Adrenal gland (tissue), 12 donors: Measurements from ENCODE around the gene PDIA2. TPM values are rescaled to one million over a fixed set of nuclear protein-coding genes. Genes with fewer than 3 reads are reported as not detected.

Source experiments
- DNase-seq, 7 donors: peaks; one replicate each; pipeline ENCODE4 v3.0.0-alpha.2; 2019 to 2020
- H3K27ac ChIP-seq, 5 donors: fragments of 200-600 bp; sonication (generic) in 4 of 5; 1 replicate in 3 of 5; 2 replicates in 2 of 5; pipeline versions ENCODE4 v1.5.1 to v1.8.0; 2016 to 2020; ENCODE audit warnings: mild to moderate bottlenecking in 1 of 5
- H3K27me3 ChIP-seq: fragments of 200-600 bp; 2 replicates; pipeline ENCODE4 v1.8.0; 2021
- H3K36me3 ChIP-seq, 2 donors: fragments of 200-600 bp; replicated peaks in 1 of 2; 1 replicate in 1 of 2; 2 replicates in 1 of 2; pipeline versions ENCODE4 v1.5.1 to v1.8.0; 2018 to 2022
- H3K4me1 ChIP-seq, 2 donors: fragments of 200-600 bp; replicated peaks in 1 of 2; 1 replicate in 1 of 2; 2 replicates in 1 of 2; pipeline versions ENCODE4 v1.5.1 to v1.8.0; 2018 to 2021
- H3K4me3 ChIP-seq, 4 donors: fragments of 200-600 bp; sonication (generic) in 3 of 4; one replicate each; pipeline ENCODE4 v1.5.1; 2016 to 2018
- H3K9me3 ChIP-seq, 3 donors: fragments of 200-600 bp; sonication (generic) in 1 of 3; replicated peaks in 1 of 3; 1 replicate in 2 of 3; 2 replicates in 1 of 3; pipeline versions ENCODE4 v1.5.1 to v1.8.0; 2016 to 2021
- POLR2A ChIP-seq, 2 donors: fragments of 450-650 bp; IDR thresholded peaks; one replicate each; pipeline ENCODE4 v1.6.1; 2017; ENCODE audit warnings: antibody characterized with exemption in 2 of 2, mild to moderate bottlenecking in 2 of 2, moderate library complexity in 1 of 2
- WGBS, 4 donors: extraction: QIAGEN DNeasy Blood & Tissue Kit in 2 of 4; methylation state at CpG; one replicate each; pipeline versions ENCODE4 v1.1.5 to v1.1.7; 2013 to 2017; 5-methylcytosine and 5-hydroxymethylcytosine counted together
- intact Hi-C, 2 donors: fragments of 100-400 bp; cut with DNase I; formaldehyde crosslinking; loops; one replicate each; pipeline versions ENCODE4 v1.14.1 to v1.15.0; 2022 to 2023
- polyA plus RNA-seq, 3 donors: library from polyadenylated mRNA; stranded (reverse); fragments of 200-250 nt in 2 of 3; fragments of 350-450 nt in 1 of 3; fragmentation: Illumina TruSeq in 1 of 3; extraction: RNeasy Lipid Tissue Mini Kit (QIAGEN cat#74804) in 1 of 3; gene quantifications; one replicate each; pipeline ENCODE4 v1.2.3, GENCODE V29; 2013 to 2014
- total RNA-seq, 9 donors: library from RNA; depleted of rRNA in 4 of 9; stranded (reverse); fragments of >200 nt in 4 of 9; fragments of 120-200 nt in 1 of 9; fragmentation: NEBNext Ultra II Directional in 1 of 9; extraction: Animal tissue kit (Norgen Biotek cat#: 25700) in 1 of 9; gene quantifications; one replicate each; pipeline versions ENCODE4 v1.1.0 to v1.2.4, GENCODE V29; 2013 to 2023
- TF ChIP-seq, protein P1 (sequence below), 6 experiments: fragments of 450-650 bp in 4 of 6; fragments of 200-600 bp in 2 of 6; sonication (generic) in 1 of 6; IDR thresholded peaks; 1 replicate in 5 of 6; 2 replicates in 1 of 6; pipeline versions ENCODE4 v1.5.1 to v1.8.0; 2016 to 2021; ENCODE audit warnings: antibody characterized with exemption in 6 of 6, mild to moderate bottlenecking in 2 of 6, moderate library complexity in 1 of 6
- donor health status: healthy with polysubstance abuse.
- donor health status: Bipolar disorder and iron deficiency.
- donor health status: DM: yes; HTN: yes; CAD: no.
- donor health status: DM: no; HTN: no; CAD: no.
- donor health status: DM: no; HTN: no; CAD: no.
- donor health status: DM: yes; HTN: yes; CAD: no.

PDIA2 gene
- total and polyA plus RNA-seq, 12 donors, result 0.28 to 9.7 (median 0.86) TPM; not detected in 4

DNA sequence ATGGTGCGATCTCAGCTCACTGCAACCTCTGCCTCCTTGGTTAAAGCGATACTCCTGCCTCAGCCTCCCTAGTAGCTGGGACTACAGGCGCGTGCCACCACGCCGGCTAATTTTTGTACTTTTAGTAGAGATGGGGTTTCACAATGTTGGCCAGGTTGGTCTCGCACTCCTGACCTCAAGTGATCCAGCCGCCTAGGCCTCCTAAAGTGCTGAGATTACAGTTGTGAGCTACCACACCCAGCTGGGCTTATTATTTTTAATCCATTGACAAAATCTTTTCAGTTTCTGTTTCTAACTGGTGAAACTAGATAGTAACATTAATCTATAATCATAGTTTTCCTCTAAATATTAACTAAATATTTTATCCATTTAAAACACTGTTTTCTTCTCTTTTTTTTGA lies 42.4 kb upstream of the PDIA2 start:
- WGBS, 4 donors, result 91 to 94% (median 93%) methylated on average over 8 of the region's 8 CpGs
- Histone ChIP-seq H3K4me3 (no peak overlapping the region), H3K27me3 (no peaks in the 10 kb centered on the region), H3K27ac (no peak overlapping the region), H3K4me1 (peaks cover 3 to 4% of the 10 kb centered on the region in 2 donors), H3K9me3 (no peaks in the 10 kb centered on the region), H3K36me3 (no peaks in the 10 kb centered on the region)
- DNase-seq, result no peak
- intact Hi-C loops, result no loop called here
- TF ChIP-seq, protein P1, sequence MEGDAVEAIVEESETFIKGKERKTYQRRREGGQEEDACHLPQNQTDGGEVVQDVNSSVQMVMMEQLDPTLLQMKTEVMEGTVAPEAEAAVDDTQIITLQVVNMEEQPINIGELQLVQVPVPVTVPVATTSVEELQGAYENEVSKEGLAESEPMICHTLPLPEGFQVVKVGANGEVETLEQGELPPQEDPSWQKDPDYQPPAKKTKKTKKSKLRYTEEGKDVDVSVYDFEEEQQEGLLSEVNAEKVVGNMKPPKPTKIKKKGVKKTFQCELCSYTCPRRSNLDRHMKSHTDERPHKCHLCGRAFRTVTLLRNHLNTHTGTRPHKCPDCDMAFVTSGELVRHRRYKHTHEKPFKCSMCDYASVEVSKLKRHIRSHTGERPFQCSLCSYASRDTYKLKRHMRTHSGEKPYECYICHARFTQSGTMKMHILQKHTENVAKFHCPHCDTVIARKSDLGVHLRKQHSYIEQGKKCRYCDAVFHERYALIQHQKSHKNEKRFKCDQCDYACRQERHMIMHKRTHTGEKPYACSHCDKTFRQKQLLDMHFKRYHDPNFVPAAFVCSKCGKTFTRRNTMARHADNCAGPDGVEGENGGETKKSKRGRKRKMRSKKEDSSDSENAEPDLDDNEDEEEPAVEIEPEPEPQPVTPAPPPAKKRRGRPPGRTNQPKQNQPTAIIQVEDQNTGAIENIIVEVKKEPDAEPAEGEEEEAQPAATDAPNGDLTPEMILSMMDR (IDR thresholded peaks at IDR 0.05), result no peak
- TF ChIP-seq POLR2A (IDR thresholded peaks at IDR 0.05), result no peak

- Histone ChIP-seq H3K27ac (no peak overlapping the region), H3K4me1 (no peaks in the 10 kb centered on the region), H3K36me3 (no peaks in the 10 kb centered on the region), H3K4me3 (no peak overlapping the region), H3K27me3 (no peaks in the 10 kb centered on the region), H3K9me3 (no peaks in the 10 kb centered on the region)
- 84 to 92% (median 89%) methylated on average over 10 of the region's 10 CpGs for WGBS, 4 donors
- no peak for DNase-seq
- TF ChIP-seq POLR2A (IDR thresholded peaks at IDR 0.05), result no peak
- TF ChIP-seq, protein P1 (IDR thresholded peaks at IDR 0.05), result no peak
- intact Hi-C loops, result no loop called here
Observed at GRCh38 chr16:242281-242680, 40.7 kb upstream of the PDIA2 start.

- DNase-seq, result no peak
- intact Hi-C loops, result no loop called here
- Histone ChIP-seq H3K27me3 (no peaks in the 10 kb centered on the region), H3K27ac (no peak overlapping the region), H3K4me1 (no peaks in the 10 kb centered on the region), H3K9me3 (no peaks in the 10 kb centered on the region), H3K4me3 (no peak overlapping the region), H3K36me3 (no peaks in the 10 kb centered on the region)
- WGBS, 4 donors, result 80 to 87% (median 85%) methylated on average over 4 of the region's 4 CpGs
- TF ChIP-seq, protein P1 (IDR thresholded peaks at IDR 0.05), result no peak
- no peak for TF ChIP-seq POLR2A (IDR thresholded peaks at IDR 0.05)
Observed at GRCh38 chr16:243348-243747, 39.6 kb upstream of the PDIA2 start.

DNA sequence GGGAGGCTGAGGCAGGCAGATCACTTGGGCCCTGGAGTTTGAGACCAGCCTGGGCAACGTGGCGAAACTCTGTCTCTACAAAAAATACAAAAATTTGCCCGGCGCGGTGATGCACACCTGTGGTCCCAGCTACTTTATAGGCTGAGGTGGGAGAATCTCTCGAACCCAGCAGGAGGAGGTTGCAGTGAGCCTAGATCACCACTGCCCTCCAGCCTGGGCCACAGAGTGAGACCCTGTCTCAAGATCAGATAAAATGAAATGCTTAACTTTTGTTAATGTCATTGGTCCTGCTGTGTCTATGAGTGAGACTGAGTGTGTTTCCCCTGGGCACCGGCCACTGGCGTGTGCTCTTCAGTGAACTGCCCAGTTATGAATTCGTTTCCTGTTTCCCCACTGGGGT lies 37.9 kb upstream of the PDIA2 start:
- intact Hi-C loops, result no loop called here
- 93 to 95% (median 94%) methylated on average over 9 of the region's 9 CpGs for whole genome bisulfite sequencing, 4 donors
- Histone ChIP-seq H3K27ac (no peak overlapping the region), H3K27me3 (no peaks in the 10 kb centered on the region), H3K4me3 (no peak overlapping the region), H3K4me1 (no peaks in the 10 kb centered on the region), H3K9me3 (no peaks in the 10 kb centered on the region), H3K36me3 (peaks cover 0 to 9% of the 10 kb centered on the region in 2 donors)
- DNase-seq, result no peak
- TF ChIP-seq POLR2A (IDR thresholded peaks at IDR 0.05), result no peak
- TF ChIP-seq, protein P1 (IDR thresholded peaks at IDR 0.05), result no peak
